HCT116 (cell line): ENCODE results near the gene ZSCAN21.

ENCODE experiments used
- CEBPB ChIP-seq: IDR thresholded peaks from 2 replicates; pipeline ENCODE4 v1.6.1; 2012; ENCODE audit warnings: low read depth
- CTCF ChIP-seq, 3 experiments: fragments of 200-600 bp in 1 of 3; sonication (generic) in 1 of 3; IDR thresholded peaks in 2 of 3; conservative IDR thresholded peaks in 1 of 3; 2 replicates each; pipeline ENCODE4 v1.5.1; 2012 to 2017; ENCODE audit warnings: low read depth in 2 of 3, low read length in 2 of 3, antibody characterized with exemption in 1 of 3, borderline replicate concordance in 1 of 3, control low read depth in 1 of 3, mild to moderate bottlenecking in 1 of 3, mixed read lengths in 1 of 3, mixed run types in 1 of 3, moderate library complexity in 1 of 3; ENCODE audit not compliant: insufficient read depth in 1 of 3
- EZH2 ChIP-seq: fragments of 200-600 bp; sonication (generic); IDR thresholded peaks from 2 replicates; pipeline ENCODE4 v1.6.1; 2017; ENCODE audit warnings: antibody characterized with exemption, mixed run types
- EZH2phosphoT487 ChIP-seq: fragments of 200-600 bp; IDR thresholded peaks from 2 replicates; pipeline ENCODE4 v1.6.1; 2018; ENCODE audit warnings: antibody characterized with exemption, borderline replicate concordance

- no peak for TF ChIP-seq EZH2phosphoT487
- no peak for TF ChIP-seq CEBPB
- TF ChIP-seq CTCF (IDR thresholded peaks at IDR 0.05 in 2 of 3, conservative IDR thresholded peaks at IDR 0.05 in 1 of 3; ENCODE audit: borderline replicate concordance in 1 of 3, insufficient read depth in 1 of 3, low read depth in 2 of 3, low read length in 2 of 3) = no peak
- TF ChIP-seq EZH2 = no peak
Observed at GRCh38 chr7:100029596-100029995, 20.0 kb upstream of the ZSCAN21 start.
